ENCODE results near the gene RAD51AP1.

RAD51AP1 gene

DNA sequence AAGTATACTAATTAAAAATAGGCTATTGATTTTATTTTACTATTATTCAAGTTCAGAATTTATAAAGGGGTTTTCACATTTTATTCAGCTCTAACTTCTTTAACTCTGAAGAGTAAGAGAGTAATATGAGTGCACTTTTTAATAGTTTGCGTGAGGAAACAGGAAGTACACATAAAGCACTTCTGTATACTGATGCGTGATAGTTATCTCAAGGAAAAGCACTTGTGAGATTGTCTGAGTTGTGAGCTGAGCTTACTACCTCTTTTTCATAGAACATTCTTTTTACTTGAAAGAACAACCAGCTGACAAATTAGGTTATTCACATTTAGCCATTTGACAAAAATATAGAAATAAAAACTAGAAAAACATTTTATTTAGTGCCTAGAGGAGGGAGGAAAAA is 1.9 kb downstream of the RAD51AP1 start:
- FAIRE-seq (no peak), DNase-seq (ENCODE audit: insufficient read length, low spot score) (no peak)

DNA sequence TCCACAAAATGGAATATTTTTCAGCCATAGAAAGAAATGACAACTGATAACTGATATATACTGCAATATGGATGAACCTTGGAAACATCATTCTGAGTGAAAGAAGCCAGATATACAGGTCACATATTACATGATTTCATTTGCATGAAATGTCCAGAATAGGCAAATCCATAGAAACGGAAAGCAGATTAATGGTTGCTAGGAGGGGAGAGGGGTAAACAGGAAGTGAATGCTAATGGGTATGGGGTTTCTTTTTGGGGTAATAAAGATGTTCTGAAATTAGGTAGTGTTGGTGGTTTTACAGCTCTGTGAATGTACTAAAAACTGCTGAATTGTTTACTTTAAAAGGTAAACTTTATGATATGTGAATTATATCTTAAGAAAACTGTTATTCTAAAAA is 6.5 kb downstream of the RAD51AP1 start:
- FAIRE-seq = no peak
- no peak for DNase-seq (ENCODE audit: insufficient read length, low spot score)

DNA sequence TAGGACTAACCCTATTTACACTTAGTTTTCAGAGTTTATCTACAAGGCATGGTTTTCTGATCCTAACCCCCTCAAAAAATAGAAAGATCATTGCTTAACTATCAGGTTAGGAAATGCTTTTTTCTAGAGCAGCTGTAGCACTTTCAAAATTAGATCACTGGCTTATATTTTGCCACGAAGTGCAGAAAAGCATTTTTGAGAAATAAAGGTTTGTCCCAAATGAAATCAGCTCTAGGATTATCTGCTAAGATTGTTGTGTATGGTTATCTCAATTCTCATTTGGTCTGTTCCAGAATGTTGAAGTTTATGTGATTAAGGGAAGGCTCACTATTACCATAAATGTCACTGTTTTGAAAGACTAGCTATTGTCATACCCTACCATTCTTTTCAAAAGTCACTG is 13.5 kb downstream of the RAD51AP1 start:
- no peak for FAIRE-seq
- DNase-seq (ENCODE audit: insufficient read length, low spot score) = no peak

DNA sequence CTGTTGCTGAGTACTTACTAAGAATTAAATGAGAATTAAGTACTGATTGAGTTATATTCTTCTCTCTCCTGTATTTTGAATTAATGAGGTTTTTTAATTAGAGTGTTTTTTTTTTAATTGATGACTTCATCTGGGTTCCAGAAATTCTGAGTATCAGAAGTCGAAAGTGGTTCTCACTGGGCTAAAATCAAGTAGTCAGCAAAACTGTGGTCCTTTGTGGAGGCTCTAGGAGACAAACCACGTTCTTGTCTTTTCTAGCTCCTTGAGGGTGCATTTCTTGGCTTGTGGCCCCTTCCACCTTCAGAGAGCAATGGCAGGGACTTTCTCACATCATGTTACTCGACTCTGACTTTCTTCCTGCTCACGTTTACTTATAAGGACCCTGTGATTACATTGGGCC is 15.3 kb downstream of the RAD51AP1 start:
- no peak for FAIRE-seq
- DNase-seq (ENCODE audit: insufficient read length, low spot score) = no peak

DNA sequence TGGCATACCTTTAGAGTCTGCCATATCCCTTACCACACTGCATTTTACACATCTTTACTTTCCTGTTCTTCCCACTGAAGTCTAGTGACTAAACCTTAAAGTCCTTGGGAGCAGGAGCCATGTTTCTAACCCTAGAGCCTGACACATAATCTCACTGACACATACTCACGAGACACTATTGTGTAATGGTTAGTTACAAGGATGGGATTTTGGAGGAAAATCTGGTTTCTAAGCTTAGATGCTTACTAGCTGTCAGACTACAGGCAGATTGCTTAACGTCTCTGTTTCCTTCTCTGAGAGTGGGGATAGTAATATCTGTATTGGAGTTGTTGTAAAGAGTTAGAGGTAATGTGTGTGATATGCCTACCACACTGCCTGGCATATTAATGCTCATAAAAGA is 17.1 kb downstream of the RAD51AP1 start:
- DNase-seq (ENCODE audit: insufficient read length, low spot score) (no peak), FAIRE-seq (no peak)

DNA sequence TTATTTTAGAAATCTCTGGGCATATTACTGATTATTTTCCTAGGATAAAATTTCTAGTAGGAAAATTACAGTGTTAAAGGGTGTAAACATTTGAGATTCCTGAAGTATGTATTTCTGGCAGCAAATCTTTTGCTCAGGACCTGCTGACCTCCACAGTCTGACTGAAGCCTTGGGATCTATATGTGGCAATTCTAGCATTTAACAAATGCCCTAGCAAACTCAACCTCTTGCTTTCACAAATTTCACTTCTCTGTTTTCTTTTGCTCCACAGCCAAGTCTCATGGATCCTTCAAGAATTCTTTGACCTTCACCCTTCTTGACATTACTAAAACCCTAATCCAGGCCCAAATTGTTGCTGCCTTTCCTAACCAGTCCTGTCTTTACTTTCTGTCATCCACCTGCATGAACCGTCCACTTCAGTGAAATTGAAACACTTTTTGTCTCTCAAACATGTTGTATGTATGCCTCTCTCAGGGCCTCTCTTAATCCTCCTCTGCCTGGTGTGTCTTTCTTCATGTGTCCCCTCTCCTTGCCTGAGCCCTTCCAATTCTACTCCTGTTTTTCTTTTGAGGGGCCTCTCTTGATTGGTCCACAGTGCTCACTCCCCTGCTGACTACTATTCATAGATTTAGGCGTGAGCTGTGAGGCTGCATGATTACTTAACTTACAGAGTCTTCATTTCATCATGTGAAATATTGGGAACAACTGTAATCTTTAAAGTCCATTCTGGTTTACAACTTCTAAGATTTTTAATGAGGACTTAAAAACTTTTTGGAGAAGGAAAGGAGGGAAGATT is 18.2 kb downstream of the RAD51AP1 start:
- no peak for DNase-seq (ENCODE audit: insufficient read length, low spot score)
- FAIRE-seq = peak; percentile 69

DNA sequence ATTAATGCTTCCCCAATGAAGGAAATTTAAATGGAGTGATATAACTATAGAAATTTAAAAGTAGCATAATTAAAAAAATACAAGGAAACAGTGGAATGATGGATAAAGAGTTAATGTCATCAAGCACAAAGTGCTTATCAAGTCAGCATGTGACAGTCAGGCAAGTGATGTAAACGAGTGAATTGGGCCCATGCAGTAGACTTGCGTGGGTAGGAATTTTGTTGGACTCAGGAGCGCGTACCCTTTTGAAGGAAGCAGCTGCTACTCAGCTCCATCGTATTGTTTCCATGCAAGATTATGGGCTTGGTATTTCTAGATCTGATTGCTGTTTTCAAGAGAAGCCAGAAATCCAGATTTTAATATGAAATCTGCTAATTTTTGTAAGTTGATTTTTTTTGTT is 18.9 kb downstream of the RAD51AP1 start:
- FAIRE-seq (no peak), DNase-seq (ENCODE audit: insufficient read length, low spot score) (no peak)

DNA sequence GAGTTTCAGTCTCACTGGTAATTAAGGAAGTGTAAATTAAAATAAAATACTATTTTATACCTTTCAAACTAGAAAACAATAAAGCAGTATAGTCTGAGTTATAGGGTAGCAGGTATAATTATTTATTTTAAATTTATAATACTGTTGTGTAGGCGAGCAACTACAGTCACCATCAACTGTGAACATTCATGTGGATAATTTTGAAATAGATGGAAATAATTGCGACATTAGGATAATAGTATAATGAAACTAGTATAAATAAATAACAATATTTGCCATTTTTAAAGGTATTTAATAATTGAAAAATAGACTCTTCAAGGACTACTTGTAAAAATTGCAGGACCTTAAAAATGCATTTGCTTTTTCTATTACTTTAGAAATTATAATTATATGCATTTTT is 19.5 kb downstream of the RAD51AP1 start:
- FAIRE-seq (no peak), DNase-seq (ENCODE audit: insufficient read length, low spot score) (no peak)

DNA sequence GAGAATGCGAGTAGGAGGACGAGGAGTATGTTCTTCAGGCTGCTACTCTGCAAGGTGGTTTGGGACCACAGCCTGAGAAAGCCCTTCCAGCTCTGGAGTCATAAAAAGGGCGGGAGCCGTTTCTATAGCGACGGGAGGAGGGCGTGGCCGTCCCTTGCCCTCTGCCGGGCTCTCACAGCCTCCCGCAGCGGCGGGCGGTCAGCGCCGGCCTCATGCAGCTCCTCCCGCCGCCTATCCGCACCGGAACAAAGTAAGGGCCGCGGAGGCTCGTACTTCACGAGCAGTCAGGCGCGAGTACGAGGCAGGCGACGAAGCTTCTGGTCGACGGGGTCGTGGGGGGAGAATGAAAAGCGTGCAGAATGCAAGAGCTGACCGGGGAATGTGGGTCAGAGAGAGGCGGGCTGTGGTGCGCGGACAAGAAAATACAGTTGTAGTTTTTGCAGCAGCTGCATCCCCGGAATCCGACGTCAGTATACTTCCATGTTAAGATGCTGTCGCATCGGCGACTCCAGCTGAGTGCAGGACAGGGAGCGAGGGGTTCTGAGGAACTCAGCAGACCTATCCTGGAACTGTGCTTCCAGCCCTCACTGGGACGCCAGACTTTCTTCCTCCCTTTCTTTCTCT is 23.5 kb downstream of the RAD51AP1 start, which contains the start of gene DYRK4:
Gene DYRK4 (plus strand): TSS at position 175 of the 624 bp plus-strand sequence. CDS start 38 bp downstream, at position 213.
- FAIRE-seq = peak; percentile 4
- no peak for DNase-seq (ENCODE audit: insufficient read length, low spot score)

DNA sequence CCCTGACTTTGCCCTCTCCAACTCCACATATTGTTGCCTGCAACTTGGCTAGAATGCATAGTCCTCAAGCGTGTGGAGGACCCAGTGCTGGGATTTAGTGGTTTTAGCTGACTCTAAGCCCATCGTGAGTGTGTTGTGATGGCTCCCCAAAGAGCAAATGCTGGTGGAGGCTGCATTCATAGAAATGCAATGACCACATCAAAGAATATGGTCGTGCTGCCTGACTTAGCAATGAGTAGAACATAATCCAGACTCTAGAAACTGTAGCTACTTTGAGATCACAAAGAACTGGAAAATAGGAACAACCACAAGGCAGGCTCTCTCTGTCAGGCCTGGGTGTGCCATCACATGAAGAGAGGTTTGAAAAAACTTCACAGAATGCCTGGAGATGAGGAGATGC is 24.6 kb downstream of the RAD51AP1 start:
- DNase-seq (ENCODE audit: insufficient read length, low spot score) (no peak), FAIRE-seq (no peak)

DNA sequence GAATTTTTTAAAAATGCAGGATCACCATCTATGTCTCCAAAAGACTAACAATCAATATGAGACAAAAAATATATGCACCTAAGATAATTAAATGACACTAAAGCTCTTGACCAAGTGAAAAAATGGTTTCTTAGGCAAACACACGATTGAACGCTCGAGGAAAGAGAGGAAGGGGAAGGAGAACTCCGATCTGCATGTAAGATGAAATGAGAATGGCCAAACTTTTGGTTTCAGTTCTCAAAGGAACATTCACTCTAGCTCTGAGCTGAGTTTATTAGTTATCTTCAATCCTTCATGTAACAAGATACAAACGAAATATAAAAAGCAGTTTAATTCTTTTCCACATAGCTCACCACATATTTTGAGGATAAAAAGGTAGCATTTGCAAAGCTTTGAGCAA is 26.1 kb downstream of the RAD51AP1 start:
- no peak for DNase-seq (ENCODE audit: insufficient read length, low spot score)

DNA sequence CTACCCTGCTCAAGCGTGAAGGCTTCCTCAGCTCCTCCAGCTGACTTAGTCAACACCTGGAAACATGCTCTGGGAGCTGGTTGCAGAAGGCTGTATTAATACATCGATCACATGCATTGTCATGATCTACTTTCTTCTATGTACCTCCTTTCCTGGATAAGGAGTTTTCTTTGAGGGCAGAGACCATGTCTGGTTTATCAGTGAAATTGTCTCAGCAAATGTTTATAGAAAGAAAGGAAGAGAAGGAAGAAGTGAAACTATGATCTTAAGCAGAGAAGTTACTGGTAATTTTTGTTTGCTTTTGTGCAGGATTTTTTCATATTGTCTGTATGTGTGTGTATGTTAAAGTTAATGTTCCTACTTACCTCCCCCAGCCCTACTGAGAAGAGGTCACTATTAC is 27.8 kb downstream of the RAD51AP1 start:
- FAIRE-seq = no peak

More for the DNA sequence above, 26.1 kb downstream of the RAD51AP1 start:
- FAIRE-seq = no peak

DNA sequence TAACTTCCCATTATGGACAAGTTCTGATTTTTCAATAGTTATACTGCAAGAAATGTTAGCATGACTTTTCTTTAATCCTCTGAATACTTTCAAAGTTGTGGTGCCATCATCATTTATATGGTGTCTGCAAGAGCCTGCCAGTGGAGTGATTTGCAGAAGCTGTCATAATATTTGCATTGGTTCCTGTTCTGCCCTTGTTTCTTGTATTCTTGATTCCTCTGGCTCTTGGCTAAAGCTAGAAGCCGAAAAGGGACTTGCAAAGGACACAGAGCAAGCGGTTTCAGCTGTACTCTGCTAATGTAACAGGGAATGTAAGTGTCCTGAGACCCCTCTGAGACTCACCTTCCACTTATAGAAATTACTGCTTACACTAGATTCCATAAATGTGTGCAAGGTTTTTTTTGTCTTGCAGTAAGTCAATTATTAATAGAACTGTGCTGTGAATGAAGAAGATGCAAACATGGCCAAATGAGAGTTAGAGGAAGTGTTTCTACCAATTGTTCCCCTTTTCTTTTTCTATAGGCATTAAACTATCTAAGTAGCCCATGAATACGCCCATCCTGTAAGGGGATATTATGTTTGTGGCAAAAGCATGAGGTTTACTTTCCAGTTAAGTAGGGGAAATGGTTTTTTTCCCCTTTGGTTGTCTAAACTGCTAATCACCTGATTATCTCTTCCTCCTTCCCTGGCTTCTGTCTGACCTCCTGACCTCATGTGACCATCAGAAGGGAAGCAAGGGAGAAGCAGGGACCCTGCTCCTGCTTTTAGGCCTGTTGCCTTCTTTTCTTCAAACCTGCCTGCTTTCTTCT is 28.6 kb downstream of the RAD51AP1 start:
- DNase-seq (ENCODE audit: insufficient read length, low spot score) = no peak
- no peak for FAIRE-seq

More for the DNA sequence above, 27.8 kb downstream of the RAD51AP1 start:
- DNase-seq (ENCODE audit: insufficient read length, low spot score) = no peak

DNA sequence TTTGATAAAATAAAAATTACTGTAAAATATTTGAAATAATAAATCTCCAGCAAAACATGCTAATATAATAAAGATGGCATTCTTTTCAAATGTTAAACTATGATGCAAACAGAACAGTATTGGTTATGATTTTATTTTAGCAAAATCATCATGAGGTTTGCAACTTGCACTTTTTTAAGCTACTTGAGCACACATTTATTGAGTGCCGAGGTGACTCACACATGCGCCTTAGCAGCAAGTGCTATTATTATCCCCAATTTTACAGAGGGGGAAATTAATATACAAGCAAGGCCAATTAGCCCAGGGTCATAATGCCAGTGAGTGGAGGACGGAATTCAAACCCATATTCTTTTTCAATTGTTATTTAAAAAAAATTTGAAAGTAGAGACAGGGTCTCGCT is 30.6 kb downstream of the RAD51AP1 start:
- no peak for FAIRE-seq
- no peak for DNase-seq (ENCODE audit: insufficient read length, low spot score)

DNA sequence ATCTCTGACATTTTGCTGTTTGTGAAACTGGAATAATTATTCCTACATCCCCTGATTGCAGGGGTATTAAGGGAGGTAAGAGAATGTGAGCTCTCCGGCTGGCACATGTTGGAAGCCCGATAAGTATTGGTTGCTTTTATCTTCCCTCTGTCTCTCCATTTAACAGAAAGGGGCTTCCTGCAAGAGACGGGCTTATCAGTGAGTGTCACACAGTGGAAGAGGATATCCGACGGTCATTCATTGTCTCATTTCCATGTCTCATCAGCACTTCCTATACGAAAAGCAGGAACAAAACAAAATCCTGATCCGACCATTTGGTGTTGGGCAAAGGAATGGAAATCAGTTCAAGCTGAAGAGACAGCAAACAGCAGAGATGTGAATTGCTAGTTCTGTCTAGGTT is 34.0 kb downstream of the RAD51AP1 start:
- FAIRE-seq = no peak
- DNase-seq (ENCODE audit: insufficient read length, low spot score) = no peak

DNA sequence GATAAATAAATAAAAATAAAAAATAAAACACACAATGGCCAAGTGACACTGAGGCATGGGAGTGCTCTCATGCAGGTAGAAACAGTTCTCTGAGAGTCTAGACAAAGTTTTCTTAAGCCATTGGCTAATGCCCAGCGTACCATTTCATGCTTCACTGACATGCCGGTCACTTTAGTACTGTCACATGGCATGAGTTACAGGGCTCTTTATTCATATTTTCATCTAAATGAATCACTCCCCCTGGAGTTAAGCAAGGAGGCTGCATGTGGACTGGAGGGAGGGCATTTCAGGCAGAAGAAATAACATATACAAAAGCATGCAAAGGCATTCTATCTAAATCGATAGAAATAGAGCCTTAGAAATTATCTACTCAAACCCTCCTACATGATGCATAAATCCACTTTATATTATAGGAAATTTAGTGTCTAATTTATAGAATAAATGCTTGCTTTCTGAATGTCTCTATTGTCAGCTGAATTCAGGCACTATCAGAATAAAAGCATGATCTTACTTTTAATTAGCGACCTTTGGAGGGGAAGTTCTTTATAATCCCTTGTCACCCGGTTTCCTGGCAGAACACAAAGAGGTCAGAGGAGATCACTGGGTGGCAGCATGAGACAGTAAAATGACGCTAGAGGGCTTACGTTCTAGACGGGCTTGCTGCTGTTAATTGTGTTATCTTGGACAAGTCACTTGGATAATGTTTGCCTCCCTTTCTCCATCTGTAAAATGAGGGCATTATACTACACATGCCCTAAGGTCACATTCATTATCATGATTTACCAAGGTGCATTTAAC is 40.8 kb downstream of the RAD51AP1 start:
- no peak for FAIRE-seq
- DNase-seq (ENCODE audit: insufficient read length, low spot score) = no peak

DNA sequence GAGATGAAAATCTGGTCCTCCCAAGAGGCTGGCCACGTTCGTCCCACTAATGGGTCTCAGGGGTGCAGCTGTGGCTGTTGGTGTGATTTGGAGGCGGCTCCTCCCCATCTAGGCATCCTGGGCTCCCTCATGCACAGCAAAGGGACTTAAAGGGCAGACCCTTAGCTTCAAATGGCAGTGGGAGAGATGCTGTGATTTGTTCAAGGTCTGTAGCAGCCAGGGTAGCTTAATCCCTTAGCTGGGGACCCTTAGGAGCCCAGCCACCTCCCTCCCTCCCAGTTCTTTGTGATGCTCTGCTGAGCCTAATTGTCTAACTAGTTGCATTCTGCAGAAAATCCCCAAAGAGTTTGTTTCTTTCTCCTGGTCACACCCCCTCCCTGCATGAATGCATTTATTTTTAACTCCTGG is 41.6 kb downstream of the RAD51AP1 start:
- DNase-seq (ENCODE audit: insufficient read length, low spot score) = no peak
- no peak for FAIRE-seq

DNA sequence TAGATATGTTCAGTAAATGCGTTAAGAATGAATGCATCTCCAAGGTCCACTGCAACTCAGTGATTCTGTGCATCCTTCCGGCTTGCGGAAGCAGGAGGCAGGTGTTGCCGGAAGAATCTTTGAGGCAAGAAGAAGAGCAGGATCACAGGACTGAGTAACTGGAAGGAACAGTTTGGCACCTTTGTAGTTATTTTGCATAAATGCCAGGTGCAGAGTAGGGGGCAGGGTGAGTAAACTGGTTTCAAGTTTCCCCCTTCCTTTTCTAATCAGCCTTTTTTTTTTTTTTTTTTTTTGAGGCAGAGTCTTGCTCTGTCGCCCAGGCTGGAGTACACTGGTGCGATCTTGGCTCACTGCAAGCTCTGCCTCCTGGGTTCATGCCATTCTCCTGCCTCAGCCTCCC is 45.6 kb downstream of the RAD51AP1 start:
- FAIRE-seq (no peak), DNase-seq (ENCODE audit: insufficient read length, low spot score) (no peak)

DNA sequence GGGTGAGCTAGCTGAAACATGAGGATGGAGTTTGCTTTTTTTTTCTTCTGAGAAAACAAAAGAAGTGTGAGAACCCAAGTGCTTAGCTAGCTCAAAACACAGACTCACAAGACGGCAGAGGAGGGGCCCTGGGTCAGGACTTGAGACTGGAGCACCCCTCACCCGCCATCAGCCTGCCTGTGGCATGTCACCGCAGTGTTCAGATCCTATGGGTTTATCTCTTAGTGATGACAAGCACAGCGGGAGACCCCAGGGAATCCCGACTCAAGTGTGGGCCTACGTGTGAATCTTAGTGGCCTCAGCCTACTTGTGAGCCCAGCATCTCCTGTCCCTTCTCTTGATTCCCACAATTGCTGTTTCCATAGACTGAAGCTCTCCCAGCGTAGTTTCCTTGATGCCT is 46.2 kb downstream of the RAD51AP1 start:
- DNase-seq (ENCODE audit: insufficient read length, low spot score) (no peak), FAIRE-seq (no peak)

DNA sequence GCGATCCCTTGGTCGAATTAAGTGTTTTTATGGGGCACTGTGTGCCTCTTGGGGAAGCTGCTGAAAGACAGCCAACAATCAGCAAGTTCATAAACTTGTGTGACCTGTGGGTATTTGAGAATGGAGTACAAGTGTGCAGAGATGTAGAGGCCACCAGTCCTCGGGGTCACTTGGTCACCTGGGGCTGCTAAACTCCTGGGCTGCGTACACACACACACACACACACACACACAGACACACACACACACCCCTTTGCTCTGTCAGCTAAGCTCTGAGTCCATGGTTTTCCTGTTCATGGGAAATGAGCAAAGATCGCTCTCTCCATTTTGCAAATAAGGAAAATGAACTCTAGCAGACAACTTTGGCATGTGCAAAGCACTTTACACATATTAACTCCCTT is 47.8 kb downstream of the RAD51AP1 start:
- no peak for FAIRE-seq
- DNase-seq (ENCODE audit: insufficient read length, low spot score) = no peak

DNA sequence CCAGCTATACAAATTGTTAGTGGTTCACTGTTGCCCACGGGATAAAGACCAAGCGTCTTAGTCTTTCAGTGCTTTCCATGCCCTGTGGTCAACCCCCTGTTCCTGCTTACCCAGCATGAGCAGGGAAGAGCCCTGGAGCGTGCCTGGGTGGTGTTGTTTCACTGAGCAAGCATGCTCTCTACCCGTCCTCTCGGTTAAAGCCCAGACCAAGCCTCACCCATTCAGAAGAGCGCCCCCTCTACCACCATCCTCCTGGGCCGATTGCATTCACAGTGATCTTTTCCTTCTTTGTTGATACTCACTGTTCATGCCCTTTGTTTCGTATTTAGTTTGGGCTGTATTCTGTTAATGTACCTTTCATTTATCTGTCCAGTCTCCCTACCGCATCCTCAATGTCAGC is 48.4 kb downstream of the RAD51AP1 start:
- no peak for FAIRE-seq
- no peak for DNase-seq (ENCODE audit: insufficient read length, low spot score)

All from HTR-8/SVneo (cell line).